ENCODE measurements around the gene FOXN3. TPM values are rescaled to one million over a fixed set of nuclear protein-coding genes. Genes with fewer than 3 reads are reported as not detected.
A peak's percentile ranks its signal among the peaks of the same experiment; 100 is the strongest.

FOXN3 gene
- total RNA-seq, 6 experiments from 2014 or later, result 31.9 to 43.4 (median 37.9) TPM

- Mint-ChIP-seq H3K4me3 (no peak overlapping the region), H3K27ac (no peak overlapping the region), H3K4me1 (ENCODE audit: low read depth) (peaks cover 11% of the 10 kb centered on the region), H3K27me3 (ENCODE audit: insufficient read depth) (no peaks in the 10 kb centered on the region; the same call in none of the 2 replicates), H3K36me3 (ENCODE audit: low read depth) (no peaks in the 10 kb centered on the region), H3K9me3 (no peaks in the 10 kb centered on the region)
- no peak for DNase-seq
- TF ChIP-seq, protein P1, sequence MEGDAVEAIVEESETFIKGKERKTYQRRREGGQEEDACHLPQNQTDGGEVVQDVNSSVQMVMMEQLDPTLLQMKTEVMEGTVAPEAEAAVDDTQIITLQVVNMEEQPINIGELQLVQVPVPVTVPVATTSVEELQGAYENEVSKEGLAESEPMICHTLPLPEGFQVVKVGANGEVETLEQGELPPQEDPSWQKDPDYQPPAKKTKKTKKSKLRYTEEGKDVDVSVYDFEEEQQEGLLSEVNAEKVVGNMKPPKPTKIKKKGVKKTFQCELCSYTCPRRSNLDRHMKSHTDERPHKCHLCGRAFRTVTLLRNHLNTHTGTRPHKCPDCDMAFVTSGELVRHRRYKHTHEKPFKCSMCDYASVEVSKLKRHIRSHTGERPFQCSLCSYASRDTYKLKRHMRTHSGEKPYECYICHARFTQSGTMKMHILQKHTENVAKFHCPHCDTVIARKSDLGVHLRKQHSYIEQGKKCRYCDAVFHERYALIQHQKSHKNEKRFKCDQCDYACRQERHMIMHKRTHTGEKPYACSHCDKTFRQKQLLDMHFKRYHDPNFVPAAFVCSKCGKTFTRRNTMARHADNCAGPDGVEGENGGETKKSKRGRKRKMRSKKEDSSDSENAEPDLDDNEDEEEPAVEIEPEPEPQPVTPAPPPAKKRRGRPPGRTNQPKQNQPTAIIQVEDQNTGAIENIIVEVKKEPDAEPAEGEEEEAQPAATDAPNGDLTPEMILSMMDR (IDR thresholded peaks at IDR 0.05), result no peak
Observed at GRCh38 chr14:89226801-89227495, 190.1 kb downstream of the FOXN3 start.

- TF ChIP-seq, protein P1 (IDR thresholded peaks at IDR 0.05), result no peak
- Mint-ChIP-seq H3K27ac (no peak overlapping the region), H3K36me3 (ENCODE audit: low read depth) (no peaks in the 10 kb centered on the region), H3K9me3 (no peaks in the 10 kb centered on the region), H3K4me1 (ENCODE audit: low read depth) (peaks cover 21% of the 10 kb centered on the region), H3K27me3 (ENCODE audit: insufficient read depth) (no peaks in the 10 kb centered on the region; the same call in none of the 2 replicates), H3K4me3 (no peak overlapping the region)
- DNase-seq, result no peak
Observed at GRCh38 chr14:89225607-89226006, 191.4 kb downstream of the FOXN3 start.

GRCh38 chr14:89221109-89221810 is 195.8 kb downstream of the FOXN3 start:
- Mint-ChIP-seq H3K9me3 (no peaks in the 10 kb centered on the region), H3K36me3 (ENCODE audit: low read depth) (no peaks in the 10 kb centered on the region), H3K4me1 (ENCODE audit: low read depth) (peaks cover 23% of the 10 kb centered on the region), H3K27me3 (ENCODE audit: insufficient read depth) (peaks cover 1% of the 10 kb centered on the region; the same call in 1 of the 2 replicates), H3K27ac (peak overlapping the region; percentile 67), H3K4me3 (no peak overlapping the region)
- peak; percentile 47 for DNase-seq
- TF ChIP-seq, protein P1 (IDR thresholded peaks at IDR 0.05), result no peak

DNA sequence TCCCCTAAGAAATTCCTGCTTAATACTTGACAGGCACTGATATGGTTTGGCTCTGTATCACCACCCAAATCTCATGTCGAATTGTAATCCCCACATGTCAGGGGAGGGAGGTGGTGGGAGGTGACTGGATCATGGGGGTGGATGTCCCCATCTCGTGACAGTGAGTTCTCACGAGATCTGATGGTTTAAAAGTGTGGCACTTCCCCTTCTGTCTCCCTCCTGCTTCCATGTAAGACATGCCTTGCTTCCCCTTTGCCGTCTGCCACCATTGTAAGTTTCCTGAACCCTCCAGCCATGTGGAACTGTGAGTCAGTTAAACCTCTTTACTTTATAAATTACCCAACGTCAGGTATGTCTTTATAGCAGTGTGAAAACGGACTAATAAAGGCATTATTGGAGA is 198.0 kb downstream of the FOXN3 start:
- Mint-ChIP-seq H3K4me1 (ENCODE audit: low read depth) (peaks cover 14% of the 10 kb centered on the region), H3K36me3 (ENCODE audit: low read depth) (no peaks in the 10 kb centered on the region), H3K27ac (no peak overlapping the region), H3K4me3 (no peak overlapping the region), H3K27me3 (ENCODE audit: insufficient read depth) (peaks cover 1% of the 10 kb centered on the region; the same call in 1 of the 2 replicates), H3K9me3 (no peaks in the 10 kb centered on the region)
- TF ChIP-seq, protein P1 (IDR thresholded peaks at IDR 0.05), result no peak
- DNase-seq, result no peak

DNA sequence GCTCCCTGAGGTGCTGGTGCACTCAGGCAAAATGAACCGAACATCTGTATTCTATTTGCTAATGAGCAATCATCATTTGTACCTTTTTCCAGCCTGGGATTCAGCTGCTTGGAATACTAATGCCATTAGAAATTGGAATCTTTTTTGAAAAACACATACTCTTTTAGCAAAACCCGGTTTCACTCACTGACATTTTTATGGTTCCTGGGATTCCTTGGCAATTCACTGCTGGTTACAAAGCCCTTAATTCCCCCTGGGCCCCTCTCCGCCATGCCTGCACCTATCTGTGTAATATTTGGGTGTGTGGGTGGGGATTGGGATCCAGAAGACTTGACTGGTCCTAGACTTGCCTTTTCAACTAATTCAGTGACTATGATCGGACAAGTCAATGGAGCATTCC is 199.1 kb downstream of the FOXN3 start:
- TF ChIP-seq, protein P1 (IDR thresholded peaks at IDR 0.05), result no peak
- DNase-seq, result no peak
- H3K4me1 Mint-ChIP-seq (ENCODE audit: low read depth), result peaks cover 14% of the 10 kb centered on the region
- H3K36me3 Mint-ChIP-seq (ENCODE audit: low read depth), result no peaks in the 10 kb centered on the region
- H3K4me3 Mint-ChIP-seq, result no peak overlapping the region
- no peak overlapping the region for H3K27ac Mint-ChIP-seq
- peaks cover 1% of the 10 kb centered on the region; the same call in 1 of the 2 replicates for H3K27me3 Mint-ChIP-seq (ENCODE audit: insufficient read depth)
- H3K9me3 Mint-ChIP-seq, result no peaks in the 10 kb centered on the region

Data from HFFc6 (cell line).